Gastroesophageal sphincter (tissue), 3 donors: ENCODE measurements around the gene SOX6.

Experiments used
- POLR2A ChIP-seq, 2 donors: fragments of 450-650 bp; IDR thresholded peaks; one replicate each; pipeline ENCODE4 v1.6.1; 2017; ENCODE audit warnings: antibody characterized with exemption in 2 of 2, mild to moderate bottlenecking in 2 of 2, moderate library complexity in 1 of 2
- TF ChIP-seq, protein P1 (sequence below), 4 experiments: fragments of 200-600 bp in 2 of 4; fragments of 450-650 bp in 2 of 4; sonication (generic) in 1 of 4; IDR thresholded peaks; one replicate each; pipeline ENCODE4 v1.5.1; 2017 to 2019; ENCODE audit warnings: antibody characterized with exemption in 4 of 4, mild to moderate bottlenecking in 2 of 4, moderate library complexity in 2 of 4

GRCh38 chr11:16185042-16185441 lies 171.3 kb downstream of the SOX6 start:
- TF ChIP-seq, protein P1, sequence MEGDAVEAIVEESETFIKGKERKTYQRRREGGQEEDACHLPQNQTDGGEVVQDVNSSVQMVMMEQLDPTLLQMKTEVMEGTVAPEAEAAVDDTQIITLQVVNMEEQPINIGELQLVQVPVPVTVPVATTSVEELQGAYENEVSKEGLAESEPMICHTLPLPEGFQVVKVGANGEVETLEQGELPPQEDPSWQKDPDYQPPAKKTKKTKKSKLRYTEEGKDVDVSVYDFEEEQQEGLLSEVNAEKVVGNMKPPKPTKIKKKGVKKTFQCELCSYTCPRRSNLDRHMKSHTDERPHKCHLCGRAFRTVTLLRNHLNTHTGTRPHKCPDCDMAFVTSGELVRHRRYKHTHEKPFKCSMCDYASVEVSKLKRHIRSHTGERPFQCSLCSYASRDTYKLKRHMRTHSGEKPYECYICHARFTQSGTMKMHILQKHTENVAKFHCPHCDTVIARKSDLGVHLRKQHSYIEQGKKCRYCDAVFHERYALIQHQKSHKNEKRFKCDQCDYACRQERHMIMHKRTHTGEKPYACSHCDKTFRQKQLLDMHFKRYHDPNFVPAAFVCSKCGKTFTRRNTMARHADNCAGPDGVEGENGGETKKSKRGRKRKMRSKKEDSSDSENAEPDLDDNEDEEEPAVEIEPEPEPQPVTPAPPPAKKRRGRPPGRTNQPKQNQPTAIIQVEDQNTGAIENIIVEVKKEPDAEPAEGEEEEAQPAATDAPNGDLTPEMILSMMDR (IDR thresholded peaks at IDR 0.05): no peak
- TF ChIP-seq POLR2A (IDR thresholded peaks at IDR 0.05): no peak
